Body of pancreas (tissue), 4 donors: ENCODE measurements around the gene AKAP11. TPM values are rescaled to one million over a fixed set of nuclear protein-coding genes. Genes with fewer than 3 reads are reported as not detected.

ENCODE experiments used
- ATAC-seq: fragments of 150-250 bp; one replicate; pipeline ENCODE4 v1.9.1; 2016
- DNase-seq, 4 donors: peaks; one replicate each; pipeline ENCODE4 v3.0.0-alpha.2; 2019
- H3K27ac ChIP-seq, 4 donors: fragments of 200-600 bp; sonication (generic); 1 replicate in 3 of 4; 2 replicates in 1 of 4; pipeline versions ENCODE4 v1.5.1 to v1.6.1; 2016 to 2019; ENCODE audit warnings: mild to moderate bottlenecking in 1 of 4, mixed read lengths in 1 of 4, moderate library complexity in 1 of 4
- H3K27me3 ChIP-seq, 2 donors: fragments of 200-600 bp; sonication (generic); one replicate each; pipeline ENCODE4 v1.6.0; 2016; ENCODE audit warnings: mild to moderate bottlenecking in 1 of 2
- H3K36me3 ChIP-seq, 2 donors: fragments of 200-600 bp; sonication (generic); replicated peaks in 1 of 2; 2 replicates each; pipeline ENCODE4 v1.5.1; 2016; ENCODE audit warnings: low read depth in 2 of 2; ENCODE audit not compliant: insufficient read depth in 1 of 2
- H3K4me1 ChIP-seq: fragments of 200-600 bp; sonication (generic); one replicate; pipeline ENCODE4 v1.6.0; 2016
- H3K4me3 ChIP-seq, 2 donors: fragments of 200-600 bp; sonication (generic); 1 replicate in 1 of 2; 2 replicates in 1 of 2; pipeline ENCODE4 v1.5.1; 2016 to 2019
- H3K9me3 ChIP-seq, 3 donors: fragments of 200-600 bp; sonication (generic); 1 replicate in 2 of 3; 2 replicates in 1 of 3; pipeline ENCODE4 v1.5.1; 2016
- CTCF ChIP-seq, 7 experiments: fragments of 450-650 bp in 4 of 7; fragments of 200-600 bp in 3 of 7; sonication (generic) in 3 of 7; IDR thresholded peaks; one replicate each; pipeline ENCODE4 v1.5.1; 2016 to 2019; ENCODE audit warnings: antibody characterized with exemption in 7 of 7
- POLR2A ChIP-seq, 3 donors: fragments of 450-650 bp; IDR thresholded peaks; one replicate each; pipeline ENCODE4 v1.6.1; 2016; ENCODE audit warnings: antibody characterized with exemption in 3 of 3, mild to moderate bottlenecking in 2 of 3
- WGBS, 2 donors: methylation state at CpG; one replicate each; pipeline ENCODE4 v1.1.5; 2017; 5-methylcytosine and 5-hydroxymethylcytosine counted together
- intact Hi-C: fragments of 100-400 bp; cut with DNase I; formaldehyde crosslinking; loops from one replicate; pipeline ENCODE4 v1.15.1; 2023
- total RNA-seq, 2 donors: library from RNA; depleted of rRNA; stranded (reverse); fragments of >200 nt; gene quantifications; one replicate each; pipeline ENCODE4 v1.1.0, GENCODE V29; 2016

Gene AKAP11
- total RNA-seq, 2 donors from 2014 or later, result 12.5 to 17.9 TPM

GRCh38 chr13:42280537-42280936 is 8.6 kb downstream of the AKAP11 start:
- WGBS, 2 donors, result 87 to 95% methylated on average over 2 of the region's 2 CpGs
- no peak for ATAC-seq
- H3K36me3 ChIP-seq, result no peaks in the 10 kb centered on the region
- no peak overlapping the region for H3K27ac ChIP-seq
- no peaks in the 10 kb centered on the region for H3K9me3 ChIP-seq
- intact Hi-C loops, result no loop called here
- no peaks in the 10 kb centered on the region for H3K27me3 ChIP-seq
- DNase-seq, result no peak
- H3K4me1 ChIP-seq, result no peaks in the 10 kb centered on the region
- no peak overlapping the region for H3K4me3 ChIP-seq
- TF ChIP-seq CTCF (IDR thresholded peaks at IDR 0.05) (no peak), POLR2A (IDR thresholded peaks at IDR 0.05) (no peak)

DNA sequence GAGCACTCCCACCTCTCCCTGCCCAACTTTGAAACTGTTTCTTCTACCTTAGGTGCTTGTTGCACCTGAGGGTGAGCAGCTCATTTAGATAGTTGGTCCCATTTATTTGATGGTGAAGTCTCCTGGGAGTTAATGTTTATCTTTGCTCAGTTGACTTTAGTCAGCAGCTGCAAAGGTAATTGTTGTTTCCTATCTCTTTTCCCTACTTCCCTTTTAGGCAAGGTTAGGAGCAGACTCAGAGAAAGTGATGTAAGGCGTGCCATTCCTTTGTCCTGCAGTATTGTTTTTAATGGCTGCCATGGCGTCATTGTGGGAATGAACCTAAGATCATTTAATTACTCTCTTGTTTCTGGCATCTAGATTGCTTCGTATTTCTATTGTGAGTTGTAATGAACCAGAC is 11.6 kb downstream of the AKAP11 start:
- no peak for DNase-seq
- Histone ChIP-seq H3K36me3 (peaks cover 0 to 2% of the 10 kb centered on the region in 2 donors), H3K27ac (no peak overlapping the region), H3K4me3 (no peak overlapping the region), H3K9me3 (no peaks in the 10 kb centered on the region), H3K27me3 (no peaks in the 10 kb centered on the region), H3K4me1 (no peaks in the 10 kb centered on the region)
- no peak for ATAC-seq
- TF ChIP-seq POLR2A (IDR thresholded peaks at IDR 0.05), result no peak
- TF ChIP-seq CTCF (IDR thresholded peaks at IDR 0.05), result no peak
- intact Hi-C loops, result no loop called here
- 82 to 85% methylated on average over 3 of the region's 3 CpGs for WGBS, 2 donors

DNA sequence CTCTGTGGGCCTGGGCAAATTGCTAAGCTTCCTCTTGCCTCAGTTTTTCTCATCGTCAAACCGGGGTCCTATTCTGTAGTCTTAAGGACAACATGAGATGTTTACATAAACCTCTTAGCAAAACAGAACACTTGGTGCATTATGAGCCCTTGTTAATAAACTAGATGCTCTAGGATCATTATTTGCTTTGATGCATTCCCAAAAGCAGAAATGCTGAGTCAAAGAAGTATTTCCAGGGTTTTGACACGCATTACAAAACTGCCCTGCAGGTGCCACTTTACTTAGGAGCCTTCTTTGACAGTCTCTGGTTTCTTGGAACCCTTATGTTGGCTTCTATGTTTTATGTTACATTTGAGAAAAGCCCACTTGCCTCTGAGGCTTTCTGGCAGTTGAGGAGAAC is 12.1 kb downstream of the AKAP11 start:
- WGBS, 2 donors, result 73 to 96% methylated on average over 3 of the region's 3 CpGs

GRCh38 chr13:42298392-42298791 is 26.4 kb downstream of the AKAP11 start:
- Histone ChIP-seq H3K36me3 (peaks cover 10 to 20% of the 10 kb centered on the region in 2 donors), H3K27ac (no peak overlapping the region), H3K4me3 (no peak overlapping the region), H3K4me1 (no peaks in the 10 kb centered on the region), H3K9me3 (no peaks in the 10 kb centered on the region), H3K27me3 (no peaks in the 10 kb centered on the region)
- intact Hi-C loops, result no loop called here
- DNase-seq (no peak), ATAC-seq (no peak)
- no peak for TF ChIP-seq CTCF (IDR thresholded peaks at IDR 0.05)
- TF ChIP-seq POLR2A (IDR thresholded peaks at IDR 0.05), result no peak

More for the DNA sequence above, 12.1 kb downstream of the AKAP11 start:
- no peak overlapping the region for H3K4me3 ChIP-seq
- ATAC-seq (no peak), DNase-seq (no peak)
- H3K27ac ChIP-seq, result no peak overlapping the region
- no peaks in the 10 kb centered on the region for H3K27me3 ChIP-seq
- H3K4me1 ChIP-seq, result no peaks in the 10 kb centered on the region
- TF ChIP-seq POLR2A (IDR thresholded peaks at IDR 0.05) (no peak), CTCF (IDR thresholded peaks at IDR 0.05) (no peak)
- H3K36me3 ChIP-seq, result peaks cover 0 to 2% of the 10 kb centered on the region in 2 donors
- intact Hi-C loops, result no loop called here
- no peaks in the 10 kb centered on the region for H3K9me3 ChIP-seq

DNA sequence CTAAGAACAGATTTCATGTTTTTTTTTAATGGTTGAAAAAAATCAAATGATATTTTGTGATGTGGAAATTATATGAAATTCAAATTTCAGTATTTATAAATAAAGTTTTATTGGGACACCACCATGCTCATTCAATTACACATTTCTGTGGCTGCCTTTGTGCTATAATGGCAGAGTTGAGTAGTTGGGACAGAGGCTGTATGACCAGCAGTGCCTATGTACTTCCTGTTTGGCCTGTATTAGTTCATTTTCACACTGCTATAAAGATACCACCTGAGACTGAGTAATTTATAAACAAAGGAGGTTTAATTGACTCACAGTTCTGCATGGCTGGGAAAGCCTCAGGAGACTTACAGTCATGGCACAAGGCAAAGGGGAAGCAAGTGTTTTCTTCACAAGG is 33.6 kb downstream of the AKAP11 start:
- no peak overlapping the region for H3K27ac ChIP-seq
- intact Hi-C loops, result no loop called here
- H3K4me3 ChIP-seq, result no peak overlapping the region
- no peaks in the 10 kb centered on the region for H3K27me3 ChIP-seq
- DNase-seq (no peak), ATAC-seq (no peak)
- TF ChIP-seq CTCF (IDR thresholded peaks at IDR 0.05) (no peak), POLR2A (IDR thresholded peaks at IDR 0.05) (no peak)
- H3K9me3 ChIP-seq, result no peaks in the 10 kb centered on the region
- H3K36me3 ChIP-seq, result peaks cover 0 to 13% of the 10 kb centered on the region in 2 donors
- no peaks in the 10 kb centered on the region for H3K4me1 ChIP-seq
